Caco-2 (cell line): ENCODE data around the gene FOXI1. TPM values are rescaled to one million over a fixed set of nuclear protein-coding genes. Genes with fewer than 3 reads are reported as not detected.

Experiments used
- BruUV-seq: library from RNA; stranded (reverse); fragments of 400-500 nt; replicated peaks from 2 replicates; lab custom pipeline; 2021; lab: Mats Ljungman, UMichigan
- CTCF ChIA-PET: fragments of 300-600 bp; sonication (Branson Sonifier 250); formaldehyde crosslinking; loops from one replicate; lab custom pipeline; 2022; ENCODE audit warnings: antibody characterized with exemption; lab: Charles Lee
- POLR2A ChIA-PET: fragments of 300-600 bp; sonication (Branson Sonifier 250); formaldehyde crosslinking; loops from one replicate; lab custom pipeline; 2022; ENCODE audit warnings: antibody characterized with exemption; lab: Charles Lee
- DNase-seq, 2 experiments: peaks; one replicate each; pipeline versions ENCODE4 v3.0.0 to v3.0.0-alpha.2; 2020 to 2022
- H3K27me3 ChIP-seq: replicated peaks from 2 replicates; pipeline ENCODE4 v1.6.0; 2011; ENCODE audit warnings: low read length; ENCODE audit not compliant: control insufficient read depth, insufficient read depth
- H3K36me3 ChIP-seq: 2 replicates; pipeline ENCODE4 v1.5.1; 2011; ENCODE audit warnings: low read length; ENCODE audit not compliant: control insufficient read depth, insufficient read depth
- H3K4me1 ChIP-seq: fragments of 250-450 bp; sonication (Bioruptor Pico); 2 replicates; pipeline ENCODE4 v1.5.1; 2020; ENCODE audit warnings: mild to moderate bottlenecking
- H3K4me3 ChIP-seq: 2 replicates; pipeline ENCODE4 v1.5.1; 2011; ENCODE audit warnings: low read depth, mild to moderate bottlenecking, control low read depth, low read length
- H3K9me3 ChIP-seq: fragments of 250-450 bp; sonication (Bioruptor Pico); 2 replicates; pipeline ENCODE4 v1.5.1; 2020; ENCODE audit warnings: mild to moderate bottlenecking, moderate library complexity
- H3K27ac Mint-ChIP-seq: one replicate; pipeline ENCODE4 v1.8.0; 2022; ENCODE audit warnings: mixed read lengths; ENCODE audit not compliant: unreplicated experiment
- H3K27me3 Mint-ChIP-seq: one replicate; pipeline ENCODE4 v1.8.0; 2022; ENCODE audit warnings: mixed read lengths; ENCODE audit not compliant: insufficient read depth, unreplicated experiment
- H3K36me3 Mint-ChIP-seq: one replicate; pipeline ENCODE4 v1.8.0; 2022; ENCODE audit warnings: mild to moderate bottlenecking, mixed read lengths; ENCODE audit not compliant: insufficient read depth, unreplicated experiment
- H3K4me1 Mint-ChIP-seq: one replicate; pipeline ENCODE4 v1.8.0; 2022; ENCODE audit warnings: low read depth, mixed read lengths; ENCODE audit not compliant: unreplicated experiment
- H3K4me3 Mint-ChIP-seq: one replicate; pipeline ENCODE4 v1.8.0; 2022; ENCODE audit warnings: mild to moderate bottlenecking, moderate library complexity, mixed read lengths; ENCODE audit not compliant: unreplicated experiment
- H3K9me3 Mint-ChIP-seq: one replicate; pipeline ENCODE4 v1.8.0; 2022; ENCODE audit warnings: mixed read lengths; ENCODE audit not compliant: unreplicated experiment
- CTCF ChIP-seq, 2 experiments: fragments of 200-600 bp in 1 of 2; IDR thresholded peaks; 1 replicate in 1 of 2; 2 replicates in 1 of 2; pipeline versions ENCODE4 v1.5.1 to v1.8.0; 2011 to 2022; ENCODE audit warnings: antibody characterized with exemption in 1 of 2, control low read depth in 1 of 2, inconsistent platforms in 1 of 2, low read depth in 1 of 2, low read length in 1 of 2, mild to moderate bottlenecking in 1 of 2, moderate library complexity in 1 of 2; ENCODE audit not compliant: insufficient read depth in 1 of 2, severe bottlenecking in 1 of 2, unreplicated experiment in 1 of 2
- intact Hi-C: fragments of 100-400 bp; cut with micrococcal nuclease; formaldehyde crosslinking; loops from one replicate; pipeline ENCODE4 v1.10.0; 2022; ENCODE audit not compliant: unreplicated experiment
- total RNA-seq: library from RNA; stranded (reverse); gene quantifications from 2 replicates; pipeline ENCODE4 v1.2.3, GENCODE V29; 2022

FOXI1 gene
- total RNA-seq, 1 experiment from 2014 or later = 0.14 TPM

- POLR2A ChIA-PET = no interaction called here
- Histone ChIP-seq H3K36me3 (no peaks in the 10 kb centered on the region), H3K4me1 (no peaks in the 10 kb centered on the region), H3K4me3 (no peak overlapping the region), H3K9me3 (peaks cover 3% of the 10 kb centered on the region; the same call in 1 of the 2 replicates), H3K27me3 (no peaks in the 10 kb centered on the region)
- DNase-seq = no peak
- Mint-ChIP-seq H3K27ac (no peak overlapping the region), H3K4me3 (no peak overlapping the region), H3K4me1 (peaks cover 7% of the 10 kb centered on the region), H3K27me3 (peaks cover 6% of the 10 kb centered on the region), H3K36me3 (peaks cover 5% of the 10 kb centered on the region), H3K9me3 (no peaks in the 10 kb centered on the region)
- CTCF ChIA-PET = no interaction called here
- BruUV-seq = no TSS peak
- intact Hi-C loops = no loop called here
- TF ChIP-seq CTCF (IDR thresholded peaks at IDR 0.05; ENCODE audit: insufficient read depth in 1 of 2, low read depth in 1 of 2, low read length in 1 of 2, severe bottlenecking in 1 of 2, unreplicated experiment in 1 of 2) = no peak
Measured at GRCh38 chr5:170103447-170103846, 2.2 kb upstream of the FOXI1 start.

- TF ChIP-seq CTCF (IDR thresholded peaks at IDR 0.05; ENCODE audit: insufficient read depth in 1 of 2, low read depth in 1 of 2, low read length in 1 of 2, severe bottlenecking in 1 of 2, unreplicated experiment in 1 of 2) = no peak
- no peaks in the 10 kb centered on the region for H3K4me1 ChIP-seq
- H3K9me3 ChIP-seq = peaks cover 3% of the 10 kb centered on the region; the same call in 1 of the 2 replicates
- Mint-ChIP-seq H3K27me3 (peaks cover 6% of the 10 kb centered on the region), H3K4me1 (peaks cover 7% of the 10 kb centered on the region), H3K4me3 (no peak overlapping the region), H3K27ac (no peak overlapping the region), H3K9me3 (no peaks in the 10 kb centered on the region), H3K36me3 (peaks cover 5% of the 10 kb centered on the region)
- BruUV-seq = no TSS peak
- DNase-seq = no peak
- intact Hi-C loops = no loop called here
- no peaks in the 10 kb centered on the region for H3K36me3 ChIP-seq
- H3K4me3 ChIP-seq = no peak overlapping the region
- CTCF ChIA-PET = interaction anchor here (0.6 to 1.1 kb wide), 3 partner anchors 78 to 112 kb away, joined by 4 to 5 read pairs (median 5); no protein-coding TSS in a partner anchor
- POLR2A ChIA-PET = no interaction called here
- no peaks in the 10 kb centered on the region for H3K27me3 ChIP-seq
Measured at GRCh38 chr5:170104299-170104698, 1.4 kb upstream of the FOXI1 start.

- Mint-ChIP-seq H3K36me3 (peaks cover 5% of the 10 kb centered on the region), H3K4me1 (peaks cover 7% of the 10 kb centered on the region), H3K4me3 (no peak overlapping the region), H3K27me3 (peaks cover 6% of the 10 kb centered on the region), H3K27ac (no peak overlapping the region), H3K9me3 (no peaks in the 10 kb centered on the region)
- DNase-seq = no peak
- no peak for TF ChIP-seq CTCF (IDR thresholded peaks at IDR 0.05; ENCODE audit: insufficient read depth in 1 of 2, low read depth in 1 of 2, low read length in 1 of 2, severe bottlenecking in 1 of 2, unreplicated experiment in 1 of 2)
- Histone ChIP-seq H3K27me3 (no peaks in the 10 kb centered on the region), H3K9me3 (no peaks in the 10 kb centered on the region; the same call in 1 of the 2 replicates), H3K36me3 (no peaks in the 10 kb centered on the region), H3K4me3 (no peak overlapping the region), H3K4me1 (no peaks in the 10 kb centered on the region)
- ChIA-PET CTCF (interaction anchor here (0.6 to 1.1 kb wide), 3 partner anchors 78 to 112 kb away, joined by 4 to 5 read pairs (median 5); no protein-coding TSS in a partner anchor), POLR2A (no interaction called here)
- intact Hi-C loops = no loop called here
- BruUV-seq = no TSS peak
Measured at GRCh38 chr5:170104710-170105109, 987 bp upstream of the FOXI1 start.
